ENCODE data around the gene OR4N5.
"Not testable (repeated sequence)": the region's sequence is repeated elsewhere in the genome, so short reads cannot be mapped to it uniquely, and the experiment has no call there.

The OR4N5 gene

GRCh38 chr14:20138520-20138919, at the start of gene OR4N5:
OR4N5 (plus strand) TSS chr14:20138820; CDS start chr14:20143736, 4,916 bp downstream.
- no peak for TF ChIP-seq CTCF (IDR thresholded peaks at IDR 0.05)
- H3K27ac ChIP-seq = no peak within 1 kb of the TSS
- H3K4me3 ChIP-seq = no peak within 1 kb of the TSS
- DNase-seq (ENCODE audit: low spot score) = no peak

GRCh38 chr14:20092050-20092449, 46.6 kb upstream of the OR4N5 start:
- Histone ChIP-seq H3K4me3 (no peak overlapping the region), H3K27ac (no peak overlapping the region)
- TF ChIP-seq CTCF (IDR thresholded peaks at IDR 0.05) = no peak
- no peak for DNase-seq (ENCODE audit: low spot score)

- H3K27ac ChIP-seq = no peak overlapping the region
- no peak for DNase-seq (ENCODE audit: low spot score)
- no peak overlapping the region for H3K4me3 ChIP-seq
- no peak for TF ChIP-seq CTCF (IDR thresholded peaks at IDR 0.05)
These were observed 45.2 kb upstream of the OR4N5 start for GRCh38 chr14:20093442-20093841.

GRCh38 chr14:20098926-20099770, 39.5 kb upstream of the OR4N5 start:
- not testable (repeated sequence) for DNase-seq (ENCODE audit: low spot score); H3K4me3 ChIP-seq; H3K27ac ChIP-seq

GRCh38 chr14:20110438-20110837, 28.2 kb upstream of the OR4N5 start, which contains the start of gene OR4K17:
OR4K17 (plus strand) TSS chr14:20110739; CDS start chr14:20117500, 6,761 bp downstream.
- no peak for DNase-seq (ENCODE audit: low spot score)
- no peak within 1 kb of the TSS for H3K27ac ChIP-seq
- TF ChIP-seq CTCF (IDR thresholded peaks at IDR 0.05) = no peak

GRCh38 chr14:20112321-20112720, 26.3 kb upstream of the OR4N5 start:
- H3K4me3 ChIP-seq = no peak overlapping the region
- no peak overlapping the region for H3K27ac ChIP-seq
- no peak for DNase-seq (ENCODE audit: low spot score)
- no peak for TF ChIP-seq CTCF (IDR thresholded peaks at IDR 0.05)

More at GRCh38 chr14:20110438-20110837, 28.2 kb upstream of the OR4N5 start, which contains the start of gene OR4K17:
- no peak within 1 kb of the TSS for H3K4me3 ChIP-seq

GRCh38 chr14:20116748-20117147, 21.9 kb upstream of the OR4N5 start:
- no peak for TF ChIP-seq CTCF (IDR thresholded peaks at IDR 0.05)
- H3K27ac ChIP-seq = no peak overlapping the region
- DNase-seq (ENCODE audit: low spot score) = no peak
- H3K4me3 ChIP-seq = no peak overlapping the region
